ENCODE measurements around the gene NKX6-1.

Gene NKX6-1

GRCh38 chr4:84498935-84499623, at the start of gene NKX6-1:
Gene NKX6-1 (minus strand): TSS chr4:84499292. CDS start chr4:84498228, 1,064 bp downstream.
- peak; percentile 94 for DNase-seq

GRCh38 chr4:84547211-84547610, 48.1 kb upstream of the NKX6-1 start:
- no peak for DNase-seq

- no peak for DNase-seq
Measured at GRCh38 chr4:84545093-84545492, 46.0 kb upstream of the NKX6-1 start.

GRCh38 chr4:84535901-84536300, 36.8 kb upstream of the NKX6-1 start:
- no peak for DNase-seq

GRCh38 chr4:84531689-84532088, 32.6 kb upstream of the NKX6-1 start:
- DNase-seq, result no peak

- DNase-seq, result no peak
Measured at GRCh38 chr4:84530871-84531270, 31.8 kb upstream of the NKX6-1 start.

- DNase-seq, result no peak
Measured at GRCh38 chr4:84530454-84530853, 31.4 kb upstream of the NKX6-1 start.

- DNase-seq, result no peak
Measured at GRCh38 chr4:84529169-84529751, 30.2 kb upstream of the NKX6-1 start.

GRCh38 chr4:84527391-84527790, 28.3 kb upstream of the NKX6-1 start:
- no peak for DNase-seq

GRCh38 chr4:84515075-84515474, 16.0 kb upstream of the NKX6-1 start:
- DNase-seq, result no peak

GRCh38 chr4:84512277-84512676, 13.2 kb upstream of the NKX6-1 start:
- no peak for DNase-seq

- no peak for DNase-seq
Measured at GRCh38 chr4:84511703-84512102, 12.6 kb upstream of the NKX6-1 start.

GRCh38 chr4:84507941-84508340, 8.8 kb upstream of the NKX6-1 start:
- no peak for DNase-seq

GRCh38 chr4:84504821-84505220, 5.7 kb upstream of the NKX6-1 start:
- DNase-seq, result no peak

- DNase-seq, result peak; percentile 35
Measured at GRCh38 chr4:84503495-84504437, 4.7 kb upstream of the NKX6-1 start.

GRCh38 chr4:84502955-84503373, 3.9 kb upstream of the NKX6-1 start:
- DNase-seq, result no peak

GRCh38 chr4:84502333-84502954, 3.4 kb upstream of the NKX6-1 start:
- DNase-seq, result no peak

- DNase-seq, result no peak
Measured at GRCh38 chr4:84501721-84502267, 2.7 kb upstream of the NKX6-1 start.

- DNase-seq, result no peak
Measured at GRCh38 chr4:84501202-84501503, 2.1 kb upstream of the NKX6-1 start.

GRCh38 chr4:84500386-84501201, 1.5 kb upstream of the NKX6-1 start:
- no peak for DNase-seq

- peak; percentile 47 for DNase-seq
Measured at GRCh38 chr4:84499624-84499982, 511 bp upstream of the NKX6-1 start.

- no peak for DNase-seq
Measured at GRCh38 chr4:84498203-84498934, 723 bp downstream of the NKX6-1 start.
